Right lung (tissue), 5 donors: ENCODE results near the gene DAP3. TPM values are rescaled to one million over a fixed set of nuclear protein-coding genes. Genes with fewer than 3 reads are reported as not detected.
"Not testable (repeated sequence)": the region's sequence is repeated elsewhere in the genome, so short reads cannot be mapped to it uniquely, and the experiment has no call there.

Experiments used
- DNase-seq, 2 donors: peaks; one replicate each; pipeline ENCODE4 v3.0.0-alpha.2; 2013
- polyA plus RNA-seq, 5 donors: library from polyadenylated mRNA; unstranded; fragments of 120-200 nt; gene quantifications; one replicate each; pipeline versions ENCODE4 v1.2.1 to v1.2.3, GENCODE V29; 2013; ENCODE audit warnings: inconsistent platforms in 1 of 5, low replicate concordance in 1 of 5; ENCODE audit not compliant: insufficient read length in 5 of 5, insufficient read depth in 1 of 5

DAP3 gene
- polyA plus RNA-seq, 5 donors, result 115 to 141 (median 135) TPM

DNA sequence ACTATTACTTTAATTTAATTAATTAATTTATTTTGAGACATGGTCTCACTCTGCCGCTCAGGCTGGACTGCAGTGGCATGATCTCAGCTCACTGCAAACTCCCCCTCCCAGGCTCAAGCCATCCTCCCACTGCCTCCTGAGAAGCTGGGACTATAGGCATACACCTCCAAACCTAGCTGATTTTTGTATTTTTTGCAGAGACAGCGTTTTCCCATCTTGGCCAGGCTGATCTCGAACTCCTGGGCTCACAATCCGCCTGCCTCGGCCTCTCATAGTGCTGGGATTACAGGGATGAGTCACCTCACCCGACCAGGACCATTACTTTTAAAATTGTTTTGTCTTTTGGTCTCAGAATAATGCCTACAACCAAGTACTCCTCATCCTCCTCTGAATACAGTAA, 15.9 kb upstream of the DAP3 start:
- DNase-seq, result no peak

GRCh38 chr1:155678027-155678426, 10.9 kb upstream of the DAP3 start:
- DNase-seq, result no peak

GRCh38 chr1:155678992-155679391, 9.9 kb upstream of the DAP3 start:
- DNase-seq, result not testable (repeated sequence)

- no peak for DNase-seq
Measured at GRCh38 chr1:155680531-155680930, 8.4 kb upstream of the DAP3 start.

DNA sequence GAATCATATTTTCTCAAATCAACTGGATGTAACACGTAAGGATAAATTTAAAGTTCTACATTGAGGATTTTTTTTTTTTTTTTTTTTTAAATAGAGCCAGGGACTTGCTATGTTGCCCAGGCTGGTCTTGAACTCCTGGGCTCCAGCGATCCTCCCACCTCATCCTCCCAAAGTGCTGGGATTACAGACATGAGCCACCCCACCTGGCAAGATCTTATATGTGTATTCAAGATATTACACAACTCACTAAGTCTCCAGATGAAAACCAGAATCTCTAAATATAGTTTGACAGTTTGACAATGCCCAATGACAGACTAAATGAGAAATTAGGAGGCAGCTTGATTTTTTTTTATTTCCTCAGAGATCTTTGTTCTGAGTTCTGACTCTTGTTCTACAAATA, 7.1 kb upstream of the DAP3 start:
- no peak for DNase-seq

DNA sequence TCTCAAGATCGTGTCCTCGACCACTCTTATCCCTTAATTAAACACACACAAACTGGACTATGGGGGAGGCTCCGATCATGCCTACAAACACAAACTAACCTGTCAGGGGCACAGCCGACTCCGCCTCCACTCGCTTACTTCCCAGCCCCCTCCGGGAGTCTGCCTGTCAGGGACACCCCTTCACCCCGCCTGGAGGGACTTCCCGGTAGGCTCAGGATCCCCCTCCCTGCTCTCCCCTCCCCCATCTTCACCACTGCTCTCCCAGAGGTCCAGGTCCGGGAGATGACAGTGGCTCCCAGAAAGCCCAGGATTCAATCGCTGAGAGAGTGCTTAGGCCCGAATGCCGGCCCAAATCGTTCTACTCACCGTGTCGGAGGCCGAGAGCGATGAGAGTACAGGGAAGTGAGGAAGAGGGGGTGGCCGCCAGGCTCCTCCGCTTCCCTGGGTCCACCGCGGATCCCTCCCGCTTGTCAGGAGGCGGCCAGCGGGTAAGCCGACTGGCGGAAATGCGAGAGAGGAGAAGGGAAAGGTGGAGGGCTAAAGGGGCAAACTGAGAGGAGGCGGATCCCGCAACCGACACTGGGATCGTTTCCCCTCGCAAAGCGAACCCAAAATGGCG, 1.1 kb upstream of the DAP3 start:
- not testable (repeated sequence) for DNase-seq

DNA sequence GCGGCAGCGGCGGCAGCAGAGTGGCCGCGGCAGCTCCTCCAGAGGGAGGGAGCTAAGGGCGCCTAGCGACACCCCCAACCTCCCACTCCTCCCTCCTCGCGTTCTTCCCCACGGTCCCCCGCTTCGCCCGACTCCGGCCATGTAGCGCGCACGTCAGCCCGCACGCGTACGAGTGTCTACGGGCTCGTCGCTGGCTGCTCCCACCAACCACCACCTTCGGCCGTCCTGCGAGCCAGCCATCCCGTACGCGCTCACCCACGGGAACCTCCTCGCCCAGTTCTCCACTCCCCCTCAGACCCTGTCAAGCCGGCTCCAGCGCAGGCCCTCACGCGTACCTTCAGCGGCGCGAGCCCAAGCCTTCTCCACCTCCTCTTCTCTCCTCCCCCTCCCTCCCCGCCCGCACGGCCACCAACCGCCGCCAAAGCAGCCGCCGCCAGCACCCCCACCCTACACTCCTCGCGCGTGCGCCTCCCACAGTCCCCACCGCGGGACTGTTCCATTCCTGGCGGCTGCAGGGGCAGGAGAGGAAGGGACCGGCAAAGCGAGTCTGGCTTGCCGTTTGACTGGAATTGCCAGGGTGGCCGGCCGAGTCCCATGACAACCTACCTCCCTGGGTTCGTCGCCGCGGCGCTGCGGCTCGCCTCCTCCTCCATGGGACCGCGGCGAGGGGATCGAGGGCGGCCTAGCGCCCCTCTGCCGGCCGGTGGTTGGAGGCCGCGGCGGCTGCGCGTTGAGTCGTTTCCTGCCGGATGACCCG, 389 bp upstream of the DAP3 start, which contains the start of gene YY1AP1:
Gene YY1AP1 (minus strand): TSS at position 451 of the 757 bp plus-strand sequence. CDS start 8,338 bp downstream, outside the sequence.
- peak; percentile 93 to 96 for DNase-seq

DNA sequence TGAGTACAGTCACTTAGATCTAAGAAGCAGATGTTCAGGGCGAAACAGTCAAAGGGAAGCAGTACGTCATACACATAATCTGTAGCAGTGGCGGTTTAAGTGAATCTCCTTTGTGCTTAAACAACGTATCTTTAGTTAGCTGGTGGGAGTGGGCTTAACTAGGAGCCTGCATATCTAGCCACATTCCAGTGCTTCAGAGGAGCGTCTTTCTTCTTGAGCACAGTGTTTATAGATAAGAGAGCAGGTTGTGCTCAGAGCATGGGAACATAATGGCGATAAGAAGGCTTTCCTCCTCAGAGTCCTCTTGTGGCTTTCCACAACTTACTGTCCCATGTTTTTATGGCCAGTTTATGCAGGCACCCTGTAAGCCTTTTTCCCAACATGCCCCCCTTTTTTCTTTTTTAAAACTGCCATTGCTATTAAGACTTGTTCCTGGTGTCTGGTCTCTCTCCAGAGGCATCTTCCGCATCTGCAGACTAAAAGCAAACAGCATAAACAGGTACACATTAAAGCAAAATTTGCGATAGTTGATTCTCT, 3.2 kb downstream of the DAP3 start:
- DNase-seq, result no peak

DNA sequence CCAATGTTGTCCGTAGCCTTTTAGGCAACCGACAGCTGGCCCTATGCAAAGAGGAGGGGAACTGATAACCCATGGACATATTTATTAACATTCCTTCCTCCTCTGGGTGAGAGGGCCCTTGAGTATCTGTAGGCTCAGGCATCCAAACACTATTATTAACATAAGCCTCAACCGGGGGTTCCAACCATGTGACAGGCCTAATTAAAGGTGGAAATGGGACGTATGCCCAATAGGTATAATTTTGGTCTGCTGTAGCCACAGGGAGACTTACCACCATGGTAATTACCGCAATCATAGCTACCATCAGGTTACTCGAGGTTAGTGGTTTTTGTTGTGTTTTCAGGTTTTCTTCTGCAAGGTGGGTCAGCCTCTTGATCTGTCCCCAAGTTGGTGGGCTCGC, 5.3 kb downstream of the DAP3 start:
- no peak for DNase-seq

GRCh38 chr1:155695072-155695471, 6.2 kb downstream of the DAP3 start:
- no peak for DNase-seq

DNA sequence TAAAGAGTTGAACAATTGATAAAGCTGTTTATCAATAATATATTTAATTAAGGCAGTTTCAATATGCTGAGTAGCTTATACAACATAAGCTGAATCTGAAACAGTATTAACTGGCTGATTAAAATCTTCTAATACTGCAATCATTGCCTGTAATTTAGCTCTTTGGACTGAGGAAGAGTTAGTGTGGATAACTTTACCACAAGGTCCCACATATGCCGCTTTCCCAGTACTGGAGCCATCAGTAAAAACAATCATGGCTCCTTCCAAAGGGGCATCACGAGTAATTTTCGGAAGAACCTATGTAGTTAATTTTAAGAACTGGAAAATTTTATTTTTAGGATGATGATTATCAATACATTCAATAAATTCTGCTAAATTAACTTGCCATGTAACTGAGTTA, 6.7 kb downstream of the DAP3 start:
- DNase-seq, result no peak

GRCh38 chr1:155696524-155696923, 7.6 kb downstream of the DAP3 start:
- DNase-seq, result no peak

DNA sequence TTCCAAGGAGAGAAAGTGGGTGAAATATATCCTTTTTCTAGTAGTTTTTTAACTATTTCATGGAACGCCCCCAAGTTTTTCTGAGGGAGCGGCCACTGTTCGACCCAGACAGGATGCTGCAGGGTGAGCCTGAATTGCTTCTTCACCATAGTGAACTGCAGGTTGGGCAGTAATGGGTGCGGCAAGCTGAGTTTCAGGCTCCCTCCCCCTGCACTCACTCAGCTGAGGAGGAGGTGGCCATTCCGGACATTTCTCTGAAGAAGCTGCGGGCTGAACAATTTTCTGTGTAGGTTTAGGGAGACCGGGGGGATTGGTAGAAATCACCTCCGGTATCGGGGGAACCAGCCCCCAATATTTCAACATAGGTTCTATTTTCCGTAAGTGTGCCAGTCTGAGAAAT, 8.2 kb downstream of the DAP3 start:
- no peak for DNase-seq

- DNase-seq, result not testable (repeated sequence)
Measured at GRCh38 chr1:155697616-155698015, 8.7 kb downstream of the DAP3 start.

DNA sequence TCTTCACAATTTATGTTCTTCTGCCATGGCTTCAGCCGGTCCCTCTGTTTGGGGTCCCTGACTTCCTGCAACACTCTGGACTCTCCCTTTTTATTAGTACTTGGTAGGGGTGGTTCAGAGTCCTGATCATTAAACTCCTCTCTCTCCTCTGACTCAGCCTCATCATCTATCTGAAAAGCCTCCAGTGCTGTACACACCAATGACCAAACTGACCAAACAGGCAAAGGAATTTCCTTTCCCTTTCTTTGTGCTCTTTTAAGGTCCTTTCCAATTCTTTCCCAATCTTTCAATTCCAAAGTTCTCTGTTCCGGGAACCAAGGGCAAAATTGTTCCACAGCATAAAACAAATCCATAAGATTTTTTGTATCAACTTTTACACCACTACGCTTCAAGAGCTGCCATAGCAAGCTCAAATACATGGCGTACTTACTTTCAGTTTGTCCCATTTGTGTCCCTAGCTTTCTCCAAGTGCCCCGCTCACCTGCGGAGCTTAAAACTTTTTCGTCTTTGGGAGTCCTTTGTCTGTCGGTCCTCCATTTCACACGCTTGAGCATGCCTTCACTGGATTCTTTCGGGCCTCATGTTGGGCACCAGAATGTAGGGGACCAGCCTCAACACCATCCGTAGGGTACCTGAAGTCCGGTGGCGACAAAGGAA, 9.6 kb downstream of the DAP3 start:
- DNase-seq, result no peak

GRCh38 chr1:155699062-155699461, 10.2 kb downstream of the DAP3 start:
- DNase-seq, result not testable (repeated sequence)

DNA sequence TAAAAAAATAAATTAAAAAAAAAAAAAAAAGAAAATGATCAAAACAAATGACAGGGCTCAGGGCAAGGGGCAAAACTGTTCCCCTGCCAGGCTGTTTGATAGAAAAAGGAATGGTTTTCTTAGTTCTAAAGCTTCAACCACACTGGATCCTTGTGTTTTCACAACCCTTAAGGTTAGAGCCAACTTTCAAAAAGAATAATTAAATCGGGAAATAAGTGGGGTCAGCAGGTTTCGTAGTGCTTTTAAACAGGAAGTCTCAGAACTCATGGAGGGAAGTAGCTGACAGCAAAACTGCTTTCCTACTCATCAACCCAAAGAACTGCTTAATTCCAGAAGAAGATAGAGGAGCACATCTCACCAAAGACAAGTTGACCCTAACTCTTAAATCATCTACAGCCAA, 12.8 kb downstream of the DAP3 start:
- DNase-seq, result not testable (repeated sequence)

GRCh38 chr1:155703216-155703615, 14.3 kb downstream of the DAP3 start:
- DNase-seq, result no peak

DNA sequence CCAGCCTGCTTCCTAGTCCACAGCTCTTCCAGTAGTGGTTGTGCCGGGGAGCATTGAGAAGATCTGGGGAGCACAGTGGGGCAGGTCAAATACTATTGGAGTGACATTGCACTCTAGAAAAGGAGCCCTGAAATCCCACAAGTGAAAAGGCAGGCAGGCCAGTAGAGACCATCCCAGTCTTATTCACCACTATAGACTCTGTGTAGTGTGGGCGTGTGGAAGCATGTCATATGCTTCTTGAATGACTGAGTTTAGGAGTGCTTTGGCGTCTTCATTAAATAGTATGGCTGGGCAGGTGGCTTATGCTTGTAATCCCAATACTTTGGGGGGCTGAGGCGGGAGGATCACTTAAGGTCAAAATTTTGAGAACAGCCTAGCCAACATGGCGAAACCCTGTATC, 15.5 kb downstream of the DAP3 start:
- DNase-seq, result not testable (repeated sequence)

- no peak for DNase-seq
Measured at GRCh38 chr1:155706139-155706538, 17.2 kb downstream of the DAP3 start.

DNA sequence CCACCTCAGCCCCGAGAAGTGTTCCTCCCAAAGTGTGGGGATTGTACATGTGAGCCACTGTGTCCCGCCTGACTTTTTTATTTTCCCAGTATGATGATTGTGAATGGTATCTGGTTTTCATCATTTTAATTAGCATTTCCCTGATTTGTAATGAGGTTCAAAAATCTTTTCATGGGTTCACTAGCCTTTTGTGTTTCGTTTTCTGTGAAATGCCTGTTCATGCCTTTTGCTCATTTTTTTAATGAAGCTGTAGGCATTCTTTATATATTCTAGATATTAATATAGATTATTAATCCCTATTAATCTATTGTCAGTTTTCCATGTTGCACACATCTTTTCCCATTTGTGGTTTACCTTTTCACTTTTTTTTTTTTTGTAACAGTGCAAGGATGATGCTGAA, 20.5 kb downstream of the DAP3 start:
- no peak for DNase-seq

- DNase-seq, result not testable (repeated sequence)
Measured at GRCh38 chr1:155711457-155711856, 22.6 kb downstream of the DAP3 start.

DNA sequence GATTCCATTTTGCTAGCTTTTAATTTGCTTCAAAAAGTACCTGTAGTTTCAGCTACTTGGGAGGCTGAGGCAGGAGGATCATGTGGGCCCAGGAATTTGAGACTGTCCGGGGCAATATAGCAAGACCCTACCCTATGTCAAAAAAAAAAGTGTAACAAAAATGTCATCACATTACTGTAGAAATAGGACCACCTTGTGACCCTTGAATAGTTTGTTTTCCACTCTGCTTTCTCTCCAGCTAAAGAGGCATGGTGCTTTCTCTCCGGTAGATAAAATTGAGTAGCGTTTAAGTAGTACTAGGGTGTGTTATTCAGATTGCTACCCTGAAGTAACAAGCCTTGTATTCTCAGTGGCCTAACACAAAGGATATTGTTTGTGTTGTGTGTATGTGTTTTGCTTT, 23.7 kb downstream of the DAP3 start:
- not testable (repeated sequence) for DNase-seq
